Stomach smooth muscle (tissue), 2 donors: Measurements from ENCODE around the gene PRIMPOL.
A peak's percentile ranks its signal among the peaks of the same experiment; 100 is the strongest.

ENCODE experiments used
- H3K27ac ChIP-seq: one replicate; pipeline ENCODE4 v1.7.0; 2013; ENCODE audit warnings: mild to moderate bottlenecking, low read length, inconsistent platforms
- H3K27me3 ChIP-seq, 2 donors: one replicate each; pipeline ENCODE4 v1.7.0; 2013; ENCODE audit warnings: low read length in 2 of 2; ENCODE audit not compliant: insufficient read depth in 2 of 2, control insufficient read depth in 1 of 2
- H3K36me3 ChIP-seq, 2 donors: one replicate each; pipeline ENCODE4 v1.7.0; 2013; ENCODE audit warnings: low read length in 2 of 2; ENCODE audit not compliant: control insufficient read depth in 2 of 2, insufficient read depth in 2 of 2
- H3K4me1 ChIP-seq: one replicate; pipeline ENCODE4 v1.7.0; 2013; ENCODE audit warnings: low read length; ENCODE audit not compliant: control insufficient read depth, insufficient read depth
- H3K4me3 ChIP-seq, 2 donors: one replicate each; pipeline ENCODE4 v1.7.0; 2013; ENCODE audit warnings: low read length in 2 of 2
- H3K9ac ChIP-seq, 2 donors: one replicate each; pipeline ENCODE4 v1.7.0; 2013; ENCODE audit warnings: low read length in 2 of 2, mild to moderate bottlenecking in 1 of 2
- H3K9me3 ChIP-seq, 2 donors: one replicate each; pipeline ENCODE4 v1.7.0; 2013; ENCODE audit warnings: low read length in 2 of 2; ENCODE audit not compliant: control insufficient read depth in 2 of 2
- donor health status: healthy.
- donor health status: Pancreatic carcinoma.

PRIMPOL gene

GRCh38 chr4:184715526-184715925 lies 66.0 kb downstream of the PRIMPOL start:
- H3K27me3 ChIP-seq: no peaks in the 10 kb centered on the region
- no peak overlapping the region for H3K4me3 ChIP-seq
- H3K9ac ChIP-seq: no peak overlapping the region
- H3K4me1 ChIP-seq: no peaks in the 10 kb centered on the region
- H3K36me3 ChIP-seq: no peaks in the 10 kb centered on the region
- no peaks in the 10 kb centered on the region for H3K9me3 ChIP-seq
- H3K27ac ChIP-seq: no peak overlapping the region

- H3K9me3 ChIP-seq: no peaks in the 10 kb centered on the region
- no peak overlapping the region for H3K9ac ChIP-seq
- H3K4me3 ChIP-seq: no peak overlapping the region
- no peaks in the 10 kb centered on the region for H3K27me3 ChIP-seq
- no peaks in the 10 kb centered on the region for H3K36me3 ChIP-seq
- H3K4me1 ChIP-seq: no peaks in the 10 kb centered on the region
- H3K27ac ChIP-seq: no peak overlapping the region
Observed at GRCh38 chr4:184719407-184719806, 69.9 kb downstream of the PRIMPOL start.

GRCh38 chr4:184721254-184721653 lies 71.7 kb downstream of the PRIMPOL start:
- H3K9ac ChIP-seq: no peak overlapping the region
- H3K36me3 ChIP-seq: no peaks in the 10 kb centered on the region
- no peaks in the 10 kb centered on the region for H3K27me3 ChIP-seq
- no peak overlapping the region for H3K27ac ChIP-seq
- H3K9me3 ChIP-seq: no peaks in the 10 kb centered on the region
- H3K4me3 ChIP-seq: no peak overlapping the region
- H3K4me1 ChIP-seq: no peaks in the 10 kb centered on the region

DNA sequence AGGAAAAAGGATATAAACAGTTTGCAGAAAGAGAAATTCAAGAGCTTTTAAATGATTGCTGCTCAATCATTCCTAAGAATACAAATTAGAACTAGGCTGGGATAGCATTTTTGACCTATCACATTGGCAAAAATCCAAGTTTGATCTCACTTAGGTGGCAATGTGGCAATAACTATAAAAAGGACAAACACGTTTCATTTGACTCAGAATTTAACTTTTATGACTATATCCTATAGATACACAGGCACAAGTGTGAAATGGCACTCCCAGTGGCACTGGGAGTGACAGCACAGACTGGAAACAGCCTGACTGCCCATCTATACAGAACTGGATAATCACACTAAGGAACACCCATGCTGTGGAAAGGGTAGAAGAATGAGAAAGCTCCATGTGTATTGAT lies 73.3 kb downstream of the PRIMPOL start:
- Histone ChIP-seq H3K27me3 (no peaks in the 10 kb centered on the region), H3K9ac (no peak overlapping the region), H3K9me3 (no peaks in the 10 kb centered on the region), H3K36me3 (no peaks in the 10 kb centered on the region), H3K27ac (no peak overlapping the region), H3K4me1 (no peaks in the 10 kb centered on the region), H3K4me3 (no peak overlapping the region)

GRCh38 chr4:184727430-184727829 lies 77.9 kb downstream of the PRIMPOL start:
- no peaks in the 10 kb centered on the region for H3K9me3 ChIP-seq
- no peaks in the 10 kb centered on the region for H3K36me3 ChIP-seq
- H3K4me3 ChIP-seq: no peak overlapping the region
- H3K4me1 ChIP-seq: no peaks in the 10 kb centered on the region
- no peak overlapping the region for H3K27ac ChIP-seq
- H3K9ac ChIP-seq: no peak overlapping the region
- H3K27me3 ChIP-seq: no peaks in the 10 kb centered on the region

- Histone ChIP-seq H3K36me3 (no peaks in the 10 kb centered on the region), H3K4me1 (peaks cover 10% of the 10 kb centered on the region), H3K4me3 (no peak overlapping the region), H3K27ac (no peak overlapping the region), H3K27me3 (no peaks in the 10 kb centered on the region), H3K9me3 (no peaks in the 10 kb centered on the region), H3K9ac (no peak overlapping the region)
Observed at GRCh38 chr4:184728858-184729257, 79.3 kb downstream of the PRIMPOL start.

- Histone ChIP-seq H3K4me3 (no peak overlapping the region), H3K27me3 (no peaks in the 10 kb centered on the region), H3K27ac (no peak overlapping the region), H3K36me3 (no peaks in the 10 kb centered on the region), H3K4me1 (peaks cover 15% of the 10 kb centered on the region), H3K9ac (no peak overlapping the region), H3K9me3 (no peaks in the 10 kb centered on the region)
Observed at GRCh38 chr4:184729946-184730345, 80.4 kb downstream of the PRIMPOL start.

GRCh38 chr4:184731056-184731455 lies 81.5 kb downstream of the PRIMPOL start:
- H3K36me3 ChIP-seq: no peaks in the 10 kb centered on the region
- H3K9me3 ChIP-seq: no peaks in the 10 kb centered on the region
- no peak overlapping the region for H3K9ac ChIP-seq
- H3K4me3 ChIP-seq: no peak overlapping the region
- no peak overlapping the region for H3K27ac ChIP-seq
- peaks cover 15% of the 10 kb centered on the region for H3K4me1 ChIP-seq
- no peaks in the 10 kb centered on the region for H3K27me3 ChIP-seq

DNA sequence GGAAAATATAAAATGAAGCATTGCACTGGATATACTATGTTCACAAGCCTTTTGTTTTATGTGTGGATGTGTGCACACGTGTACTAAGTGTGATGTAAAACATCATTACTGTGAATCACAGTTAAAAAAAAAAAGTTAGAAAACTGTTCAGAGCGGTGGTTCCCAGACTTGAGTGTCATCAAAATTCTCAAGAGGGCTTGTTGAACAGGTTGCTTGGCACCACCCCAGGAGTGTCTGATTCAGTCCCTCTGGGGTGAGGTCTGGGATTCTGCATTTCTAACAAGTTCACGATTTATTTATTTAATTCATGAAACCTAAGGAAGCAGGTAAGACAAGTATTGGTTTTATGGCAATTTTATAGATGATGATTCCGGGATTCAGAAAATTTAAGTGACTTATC lies 82.6 kb downstream of the PRIMPOL start:
- H3K27me3 ChIP-seq: no peaks in the 10 kb centered on the region
- no peak overlapping the region for H3K9ac ChIP-seq
- no peak overlapping the region for H3K4me3 ChIP-seq
- H3K27ac ChIP-seq: no peak overlapping the region
- H3K36me3 ChIP-seq: no peaks in the 10 kb centered on the region
- no peaks in the 10 kb centered on the region for H3K9me3 ChIP-seq
- H3K4me1 ChIP-seq: peaks cover 15% of the 10 kb centered on the region

GRCh38 chr4:184733654-184734524 lies 84.4 kb downstream of the PRIMPOL start, which contains the start of gene CENPU:
Gene CENPU (minus strand): TSS chr4:184734096. CDS start chr4:184734062, 34 bp downstream.
- peak within 1 kb of the TSS; percentile 81 to 93 for H3K4me3 ChIP-seq
- no peak within 1 kb of the TSS for H3K27ac ChIP-seq
- H3K9me3 ChIP-seq: no peaks in the 10 kb centered on the region
- no peaks in the 10 kb centered on the region for H3K27me3 ChIP-seq
- peaks cover 15% of the 10 kb centered on the region for H3K4me1 ChIP-seq
- H3K9ac ChIP-seq: peak within 1 kb of the TSS; percentile 55 to 68
- H3K36me3 ChIP-seq: no peaks in the 10 kb centered on the region

DNA sequence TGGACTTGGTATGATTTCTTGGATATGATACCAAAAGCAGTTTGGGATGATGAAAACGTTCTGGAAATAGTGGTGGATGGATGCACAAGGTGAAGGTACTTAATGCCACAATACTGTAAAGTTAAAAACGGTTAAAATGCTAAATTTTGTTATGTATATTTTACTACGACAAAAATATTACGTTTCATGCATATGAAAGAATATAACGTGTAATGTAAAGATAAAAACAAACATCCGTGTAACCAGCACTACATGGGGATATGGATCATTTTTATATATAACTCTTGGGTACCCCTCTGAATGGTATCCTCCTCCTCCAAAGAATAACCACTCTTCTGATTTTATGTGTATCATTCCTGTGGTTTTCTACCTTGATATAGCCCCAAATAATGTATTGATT lies 85.2 kb downstream of the PRIMPOL start:
- Histone ChIP-seq H3K9me3 (no peaks in the 10 kb centered on the region), H3K27me3 (no peaks in the 10 kb centered on the region), H3K36me3 (no peaks in the 10 kb centered on the region), H3K9ac (peak overlapping the region in 1 of 2 donors; percentile 66), H3K4me3 (peak overlapping the region; percentile 81 to 93), H3K4me1 (peaks cover 15% of the 10 kb centered on the region), H3K27ac (no peak overlapping the region)
